PC-9 (cell line): ENCODE results near the gene SCN10A. TPM values are rescaled to one million over a fixed set of nuclear protein-coding genes. Genes with fewer than 3 reads are reported as not detected.

Source experiments
- Bru-seq: library from RNA; stranded (reverse); fragments of 400-500 nt; gene quantifications from one replicate; lab custom pipeline; 2021; lab: Mats Ljungman, UMichigan
- BruChase-seq, 2 experiments: library from RNA; stranded (reverse); fragments of 400-500 nt; gene quantifications; one replicate each; lab custom pipeline; 2021; lab: Mats Ljungman, UMichigan
- BruUV-seq: library from RNA; stranded (reverse); fragments of 400-500 nt; replicated peaks from 2 replicates; lab custom pipeline; 2021; lab: Mats Ljungman, UMichigan
- CTCF ChIA-PET: fragments of 300-600 bp; sonication (Branson Sonifier 250); formaldehyde crosslinking; loops from one replicate; lab custom pipeline; 2022; ENCODE audit warnings: antibody characterized with exemption; lab: Charles Lee
- POLR2A ChIA-PET: fragments of 300-600 bp; sonication (Branson Sonifier 250); formaldehyde crosslinking; loops from one replicate; lab custom pipeline; 2022; ENCODE audit warnings: antibody characterized with exemption; ENCODE audit not compliant: unreplicated experiment; lab: Charles Lee
- DNase-seq, 2 experiments: peaks; one replicate each; pipeline versions ENCODE4 v3.0.0 to v3.0.0-alpha.2; 2015 to 2022; ENCODE audit warnings: mixed read lengths in 1 of 2
- H2AFZ ChIP-seq: fragments of 200-600 bp; sonication (generic); 2 replicates; pipeline ENCODE4 v1.8.1; 2017; ENCODE audit warnings: antibody characterized with exemption
- H3F3A ChIP-seq: fragments of 200-600 bp; sonication (generic); 2 replicates; pipeline ENCODE4 v1.8.1; 2017; ENCODE audit warnings: antibody characterized with exemption, mild to moderate bottlenecking, low read depth; ENCODE audit not compliant: insufficient read depth
- H3K27ac ChIP-seq: fragments of 200-600 bp; sonication (generic); 2 replicates; pipeline ENCODE4 v1.6.1; 2016; ENCODE audit warnings: mixed run types
- H3K27me3 ChIP-seq: fragments of 200-600 bp; sonication (generic); 2 replicates; pipeline ENCODE4 v1.6.1; 2016; ENCODE audit warnings: low read depth, mixed run types; ENCODE audit not compliant: insufficient read depth
- H3K36me3 ChIP-seq: fragments of 200-600 bp; sonication (generic); 2 replicates; pipeline ENCODE4 v1.6.1; 2016; ENCODE audit warnings: low read depth, mixed run types
- H3K4me1 ChIP-seq: fragments of 200-600 bp; sonication (generic); replicated peaks from 2 replicates; pipeline ENCODE4 v1.6.1; 2016; ENCODE audit warnings: mixed run types; ENCODE audit not compliant: insufficient read depth
- H3K4me2 ChIP-seq: fragments of 200-600 bp; sonication (generic); 2 replicates; pipeline ENCODE4 v1.6.1; 2017; ENCODE audit warnings: mixed run types
- H3K4me3 ChIP-seq: fragments of 200-600 bp; sonication (generic); 2 replicates; pipeline ENCODE4 v1.6.1; 2016; ENCODE audit warnings: mixed run types
- H3K79me2 ChIP-seq: fragments of 200-600 bp; sonication (generic); 2 replicates; pipeline ENCODE4 v1.6.1; 2017; ENCODE audit warnings: low read depth, mixed run types
- H3K9me2 ChIP-seq: fragments of 200-600 bp; sonication (generic); 2 replicates; pipeline ENCODE4 v1.8.1; 2017; ENCODE audit warnings: mild to moderate bottlenecking; ENCODE audit not compliant: insufficient read depth
- H3K9me3 ChIP-seq: fragments of 200-600 bp; sonication (generic); 2 replicates; pipeline ENCODE4 v1.8.1; 2016; ENCODE audit warnings: low read depth; ENCODE audit not compliant: insufficient read depth
- H4K20me1 ChIP-seq: fragments of 200-600 bp; sonication (generic); 2 replicates; pipeline ENCODE4 v1.8.1; 2017; ENCODE audit not compliant: insufficient read depth
- EZH2 ChIP-seq: fragments of 200-600 bp; sonication (generic); IDR thresholded peaks from 2 replicates; pipeline ENCODE4 v1.8.0; 2017; ENCODE audit warnings: antibody characterized with exemption, low read depth
- intact Hi-C: fragments of 100-400 bp; cut with micrococcal nuclease; formaldehyde crosslinking; loops from one replicate; pipeline ENCODE4 v1.10.0; 2022; ENCODE audit not compliant: unreplicated experiment
- long read RNA-seq: library from polyadenylated mRNA; stranded (forward); transcript quantifications from one replicate; pipeline ENCODE4 v2.0.0, GENCODE V29; 2022
- total RNA-seq: library from RNA; stranded (reverse); gene quantifications from 2 replicates; pipeline ENCODE4 v1.2.3, GENCODE V29; 2021
- TF ChIP-seq, protein P1 (sequence below): fragments of 200-600 bp; sonication (generic); conservative IDR thresholded peaks from 2 replicates; pipeline ENCODE4 v1.6.1; 2017; ENCODE audit warnings: mixed run types, antibody characterized with exemption, mild to moderate bottlenecking, moderate library complexity

Gene SCN10A
- not detected in 2 replicates for total RNA-seq
- not detected for Bru-seq, nascent RNA
- BruChase-seq, experiment 1, labeled RNA remaining after a 2-hour chase, result not detected
- not detected for BruChase-seq, experiment 2, labeled RNA remaining after a 6-hour chase
- long read RNA-seq, result 0 reads

DNA sequence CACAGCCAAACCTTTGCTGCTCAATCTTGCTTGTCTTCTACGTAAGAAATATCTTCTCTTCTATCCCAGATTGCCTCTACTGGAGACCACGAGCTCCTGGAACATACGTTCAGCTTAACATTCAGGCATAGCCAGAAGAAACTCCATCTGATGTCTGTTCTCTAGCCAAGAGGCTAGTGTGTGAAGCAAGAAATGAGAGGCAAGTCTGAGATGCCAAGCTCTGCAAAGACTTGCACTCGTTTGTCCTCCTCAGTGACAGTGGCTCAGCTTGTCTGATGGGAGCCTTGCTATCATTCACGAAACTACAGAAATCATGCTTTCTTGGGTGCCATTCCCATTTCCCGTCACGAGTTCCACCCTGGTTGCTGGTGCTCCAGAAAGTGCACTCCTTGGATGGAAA is at the start of gene SCN10A:
Gene SCN10A, minus strand, starts transcription at position 192 of the 400 bp plus-strand sequence. CDS start 22,207 bp downstream, outside the sequence.
- Histone ChIP-seq H3F3A (no peaks in the 10 kb centered on the region), H3K4me3 (no peak within 1 kb of the TSS), H3K4me2 (no peak within 1 kb of the TSS), H3K9me3 (no peaks in the 10 kb centered on the region), H3K79me2 (no peaks in the 10 kb centered on the region), H2AFZ (no peak within 1 kb of the TSS), H3K27me3 (no peaks in the 10 kb centered on the region), H4K20me1 (no peaks in the 10 kb centered on the region), H3K9me2 (no peaks in the 10 kb centered on the region), H3K4me1 (no peaks in the 10 kb centered on the region), H3K27ac (no peak within 1 kb of the TSS), H3K36me3 (no peaks in the 10 kb centered on the region)
- no TSS peak for BruUV-seq
- no peak for DNase-seq
- POLR2A ChIA-PET, result no interaction called here
- intact Hi-C loops, result no loop called here
- CTCF ChIA-PET, result no interaction called here
- no peak for TF ChIP-seq EZH2
- TF ChIP-seq, protein P1, sequence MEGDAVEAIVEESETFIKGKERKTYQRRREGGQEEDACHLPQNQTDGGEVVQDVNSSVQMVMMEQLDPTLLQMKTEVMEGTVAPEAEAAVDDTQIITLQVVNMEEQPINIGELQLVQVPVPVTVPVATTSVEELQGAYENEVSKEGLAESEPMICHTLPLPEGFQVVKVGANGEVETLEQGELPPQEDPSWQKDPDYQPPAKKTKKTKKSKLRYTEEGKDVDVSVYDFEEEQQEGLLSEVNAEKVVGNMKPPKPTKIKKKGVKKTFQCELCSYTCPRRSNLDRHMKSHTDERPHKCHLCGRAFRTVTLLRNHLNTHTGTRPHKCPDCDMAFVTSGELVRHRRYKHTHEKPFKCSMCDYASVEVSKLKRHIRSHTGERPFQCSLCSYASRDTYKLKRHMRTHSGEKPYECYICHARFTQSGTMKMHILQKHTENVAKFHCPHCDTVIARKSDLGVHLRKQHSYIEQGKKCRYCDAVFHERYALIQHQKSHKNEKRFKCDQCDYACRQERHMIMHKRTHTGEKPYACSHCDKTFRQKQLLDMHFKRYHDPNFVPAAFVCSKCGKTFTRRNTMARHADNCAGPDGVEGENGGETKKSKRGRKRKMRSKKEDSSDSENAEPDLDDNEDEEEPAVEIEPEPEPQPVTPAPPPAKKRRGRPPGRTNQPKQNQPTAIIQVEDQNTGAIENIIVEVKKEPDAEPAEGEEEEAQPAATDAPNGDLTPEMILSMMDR, result no peak

DNA sequence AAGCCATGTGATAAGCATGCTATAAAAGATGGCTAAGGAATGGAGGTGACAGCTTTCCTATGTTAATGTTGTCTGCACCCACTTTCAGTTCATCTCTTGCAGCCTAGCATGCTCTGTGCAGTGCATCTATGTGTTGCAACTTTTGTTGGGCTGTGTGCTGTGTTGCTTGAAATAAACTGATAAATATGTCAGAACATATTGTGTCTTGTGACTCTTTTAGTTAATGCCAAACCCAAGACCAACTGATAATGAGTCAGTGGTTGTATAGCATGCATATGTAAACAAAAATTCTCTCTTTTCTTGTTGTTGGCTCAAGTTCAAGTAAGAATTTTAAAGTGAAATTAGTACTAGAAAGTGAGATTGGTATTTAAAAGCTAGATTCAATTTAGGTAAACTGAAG is 37.0 kb upstream of the SCN10A start:
- Histone ChIP-seq H3K27me3 (peaks cover 4% of the 10 kb centered on the region), H3K79me2 (no peaks in the 10 kb centered on the region), H3K9me2 (no peaks in the 10 kb centered on the region), H3F3A (no peaks in the 10 kb centered on the region), H3K27ac (no peak overlapping the region), H3K36me3 (no peaks in the 10 kb centered on the region), H3K9me3 (no peaks in the 10 kb centered on the region), H2AFZ (no peak overlapping the region), H3K4me2 (no peak overlapping the region), H4K20me1 (no peaks in the 10 kb centered on the region), H3K4me1 (no peaks in the 10 kb centered on the region), H3K4me3 (no peak overlapping the region)
- POLR2A ChIA-PET, result no interaction called here
- no peak for DNase-seq
- no peak for TF ChIP-seq EZH2
- TF ChIP-seq, protein P1, result no peak
- CTCF ChIA-PET, result no interaction called here
- BruUV-seq, result no TSS peak
- intact Hi-C loops, result no loop called here

DNA sequence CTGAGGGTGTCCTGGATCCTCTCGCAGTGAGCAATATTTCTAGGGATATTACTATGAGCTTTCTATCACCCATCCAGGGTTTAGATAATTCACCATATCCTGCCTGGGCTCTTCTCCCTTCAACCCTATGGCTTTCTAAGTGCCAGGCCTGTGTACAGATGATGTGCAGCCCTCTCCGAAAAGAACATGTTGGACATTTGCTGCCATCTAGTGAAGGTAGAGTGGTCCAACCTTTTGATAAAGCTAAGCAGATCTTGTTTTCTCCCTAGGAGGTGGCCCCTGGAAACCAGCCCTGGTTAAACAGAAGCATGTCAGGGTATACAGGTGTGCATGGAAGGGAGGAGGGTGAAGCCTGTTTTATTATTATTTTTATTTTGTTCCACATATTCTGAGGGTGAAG is 27.9 kb upstream of the SCN10A start:
- Histone ChIP-seq H3F3A (no peaks in the 10 kb centered on the region), H3K4me2 (no peak overlapping the region), H4K20me1 (no peaks in the 10 kb centered on the region), H3K4me1 (no peaks in the 10 kb centered on the region), H3K36me3 (no peaks in the 10 kb centered on the region), H3K9me3 (no peaks in the 10 kb centered on the region), H3K9me2 (no peaks in the 10 kb centered on the region), H3K4me3 (no peak overlapping the region), H2AFZ (no peak overlapping the region), H3K79me2 (no peaks in the 10 kb centered on the region), H3K27me3 (peaks cover 12% of the 10 kb centered on the region), H3K27ac (no peak overlapping the region)
- intact Hi-C loops, result loop anchor here (5.0 kb wide), 1 partner anchor 322 kb away; no protein-coding TSS in a partner anchor
- ChIA-PET CTCF (interaction anchor here (0.5 to 0.6 kb wide), 2 partner anchors 105 to 347 kb away, joined by 3 to 8 read pairs; partner anchors contain the start of gene EXOG), POLR2A (no interaction called here)
- TF ChIP-seq, protein P1, result no peak; the same call in 1 of the 2 replicates
- TF ChIP-seq EZH2, result no peak
- DNase-seq, result no peak
- BruUV-seq, result no TSS peak
